Measurements from ENCODE around the gene ENOX2.
"Not testable (repeated sequence)": the region's sequence is repeated elsewhere in the genome, so short reads cannot be mapped to it uniquely, and the experiment has no call there.

ENOX2 gene

GRCh38 chrX:130828641-130829040 is 74.4 kb downstream of the ENOX2 start:
- DNase-seq (ENCODE audit: low read depth in 1 of 2, low spot score in 1 of 2) = no peak

DNA sequence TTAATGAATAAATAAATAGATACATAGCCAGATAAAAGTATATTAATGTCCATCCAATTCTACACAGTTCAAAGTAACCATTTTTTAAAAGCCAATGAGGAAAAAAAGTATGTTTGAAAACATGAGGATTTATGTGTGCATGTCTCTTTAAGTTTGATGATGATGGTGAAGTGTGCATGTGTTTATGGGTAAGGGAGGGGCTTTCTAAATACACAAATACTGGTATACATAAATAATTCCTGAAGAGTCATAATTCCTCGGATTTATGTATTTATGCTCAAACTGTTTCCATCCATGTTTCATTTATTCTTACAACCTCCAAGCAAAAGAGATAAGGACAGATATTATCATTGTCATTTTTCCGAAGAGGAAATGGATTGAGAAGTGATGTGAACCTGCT is 75.4 kb downstream of the ENOX2 start:
- no peak for DNase-seq (ENCODE audit: low read depth in 1 of 2, low spot score in 1 of 2)

DNA sequence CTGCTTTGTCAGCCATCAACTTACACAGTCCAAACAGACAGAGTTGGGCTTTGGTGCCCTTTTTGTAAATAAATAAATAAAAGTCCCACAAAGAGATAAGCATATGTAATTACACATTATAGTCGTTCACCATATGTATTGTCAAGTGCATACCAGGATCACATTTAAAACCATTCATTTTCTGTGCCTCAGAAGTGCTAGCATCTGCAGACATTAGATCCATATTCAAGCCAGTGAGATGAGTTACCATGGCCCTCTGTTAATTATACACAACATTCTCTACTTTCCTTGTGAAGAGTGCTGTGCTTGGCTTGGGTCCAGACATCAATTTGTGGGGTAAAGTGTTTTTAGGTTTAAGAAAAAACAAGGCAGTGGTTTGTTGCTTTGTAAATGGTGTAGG is 76.8 kb downstream of the ENOX2 start:
- DNase-seq (ENCODE audit: low read depth in 1 of 2, low spot score in 1 of 2) = no peak

- DNase-seq (ENCODE audit: low read depth in 1 of 2, low spot score in 1 of 2) = no peak
Measured at GRCh38 chrX:130825525-130825924, 77.5 kb downstream of the ENOX2 start.

DNA sequence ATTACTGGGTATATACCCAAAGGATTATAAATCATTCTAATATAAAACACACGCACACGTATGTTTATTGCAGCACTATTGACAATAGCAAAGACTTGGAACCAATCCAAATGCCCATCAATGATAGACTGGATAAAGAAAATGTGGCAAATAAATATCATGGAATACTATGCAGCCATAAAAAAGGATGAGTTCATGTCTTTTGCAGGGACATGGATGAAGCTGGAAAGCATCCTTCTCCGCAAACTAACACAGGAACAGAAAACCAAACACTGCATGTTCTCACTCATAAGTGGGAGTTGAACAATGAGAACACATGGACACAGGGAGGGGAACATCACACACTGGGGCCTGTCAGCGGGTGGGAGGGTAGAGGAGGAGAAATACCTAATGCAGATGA is 83.6 kb downstream of the ENOX2 start:
- DNase-seq (ENCODE audit: low read depth in 1 of 2, low spot score in 1 of 2) = not testable (repeated sequence)

- DNase-seq (ENCODE audit: low read depth in 1 of 2, low spot score in 1 of 2) = not testable (repeated sequence)
Measured at GRCh38 chrX:130813932-130814331, 89.1 kb downstream of the ENOX2 start.

- no peak for DNase-seq (ENCODE audit: low read depth in 1 of 2, low spot score in 1 of 2)
Measured at GRCh38 chrX:130810561-130810960, 92.4 kb downstream of the ENOX2 start.

- DNase-seq (ENCODE audit: low read depth in 1 of 2, low spot score in 1 of 2) = no peak
Measured at GRCh38 chrX:130805903-130806302, 97.1 kb downstream of the ENOX2 start.

DNA sequence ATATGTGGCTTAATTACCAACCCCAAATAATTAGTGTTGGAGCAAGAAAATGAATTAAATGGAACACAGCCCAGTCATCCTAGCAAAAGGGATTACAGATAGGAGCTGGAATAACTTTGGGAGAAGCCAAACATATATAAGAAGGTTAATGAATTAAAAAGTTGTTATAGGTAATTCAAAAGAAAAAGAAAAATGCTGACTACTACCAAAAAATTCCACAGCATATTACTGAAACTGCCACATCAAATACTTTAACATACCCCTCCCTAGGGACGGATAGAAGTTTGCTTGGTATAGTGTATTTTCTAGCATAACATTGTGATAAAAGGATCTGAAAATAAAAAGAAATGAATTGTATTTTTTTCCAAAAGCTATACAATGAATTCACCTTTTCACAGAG is 99.5 kb downstream of the ENOX2 start:
- DNase-seq (ENCODE audit: low read depth in 1 of 2, low spot score in 1 of 2) = no peak

GRCh38 chrX:130801901-130802300 is 101.1 kb downstream of the ENOX2 start:
- no peak for DNase-seq (ENCODE audit: low read depth in 1 of 2, low spot score in 1 of 2)

- DNase-seq (ENCODE audit: low read depth in 1 of 2, low spot score in 1 of 2) = no peak
Measured at GRCh38 chrX:130799393-130799792, 103.6 kb downstream of the ENOX2 start.

DNA sequence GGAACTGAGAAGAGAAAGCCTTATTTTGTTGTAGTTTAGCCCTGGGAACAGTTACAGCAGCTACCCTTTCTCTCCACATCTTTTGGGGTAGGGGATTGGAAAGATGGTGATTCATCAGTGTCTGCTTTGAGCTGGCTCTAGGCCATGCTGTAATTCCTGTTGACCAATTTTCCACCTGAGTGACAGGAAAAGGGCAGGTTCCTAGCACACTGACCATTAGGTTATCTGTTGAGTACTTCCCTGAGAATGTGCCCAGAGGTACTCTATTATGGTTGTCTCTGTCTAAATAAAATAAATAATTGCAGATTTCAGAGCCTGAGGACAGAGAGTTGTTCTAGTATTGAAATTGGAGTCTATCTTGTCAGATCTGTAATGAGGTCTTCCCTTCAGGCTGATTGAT is 109.0 kb downstream of the ENOX2 start:
- DNase-seq (ENCODE audit: low read depth in 1 of 2, low spot score in 1 of 2) = no peak

DNA sequence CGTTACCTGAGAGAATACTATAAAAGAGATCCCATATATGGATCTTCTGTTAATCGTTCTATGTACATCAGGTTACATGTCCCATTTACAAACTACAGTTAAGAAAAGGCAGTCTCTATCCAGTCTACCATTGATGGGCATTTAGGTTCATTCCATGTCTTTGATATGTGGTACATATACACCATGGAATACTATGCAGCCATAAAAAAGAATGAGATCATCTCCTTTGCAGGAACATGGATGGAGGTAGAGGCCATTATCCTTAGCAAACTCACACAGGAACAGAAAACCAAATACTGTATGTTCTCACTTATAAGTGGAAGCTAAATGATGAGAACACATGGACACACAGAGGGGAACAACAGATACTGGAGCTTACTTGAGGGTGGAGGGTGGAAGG is 111.1 kb downstream of the ENOX2 start:
- DNase-seq (ENCODE audit: low read depth in 1 of 2, low spot score in 1 of 2) = not testable (repeated sequence)

GRCh38 chrX:130789793-130790192 is 113.2 kb downstream of the ENOX2 start:
- DNase-seq (ENCODE audit: low read depth in 1 of 2, low spot score in 1 of 2) = no peak

GRCh38 chrX:130788786-130789581 is 114.0 kb downstream of the ENOX2 start:
- no peak for DNase-seq (ENCODE audit: low read depth in 1 of 2, low spot score in 1 of 2)

- DNase-seq (ENCODE audit: low read depth in 1 of 2, low spot score in 1 of 2) = no peak
Measured at GRCh38 chrX:130786030-130786429, 117.0 kb downstream of the ENOX2 start.

GRCh38 chrX:130778773-130779172 is 124.2 kb downstream of the ENOX2 start:
- DNase-seq (ENCODE audit: low read depth in 1 of 2, low spot score in 1 of 2) = no peak

DNA sequence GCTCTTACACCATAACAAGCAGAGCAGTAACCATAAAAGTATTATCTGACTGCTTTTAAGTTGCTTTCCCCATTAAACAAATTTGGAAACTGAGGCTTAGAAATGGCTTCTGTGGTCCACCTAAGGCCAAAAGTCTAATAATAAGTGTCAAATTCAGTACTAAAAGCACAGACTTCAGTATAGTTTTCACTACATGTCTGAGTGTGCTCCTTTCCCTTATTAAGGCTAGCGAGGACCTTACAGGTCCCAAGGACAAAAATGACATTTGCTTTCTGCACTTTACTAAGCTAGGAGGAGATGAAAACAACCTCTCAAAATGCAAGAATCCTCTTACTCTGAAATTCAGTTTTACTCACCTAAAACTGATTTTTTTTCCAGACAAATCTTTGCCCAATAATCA is 127.2 kb downstream of the ENOX2 start:
- DNase-seq (ENCODE audit: low read depth in 1 of 2, low spot score in 1 of 2) = no peak

DNA sequence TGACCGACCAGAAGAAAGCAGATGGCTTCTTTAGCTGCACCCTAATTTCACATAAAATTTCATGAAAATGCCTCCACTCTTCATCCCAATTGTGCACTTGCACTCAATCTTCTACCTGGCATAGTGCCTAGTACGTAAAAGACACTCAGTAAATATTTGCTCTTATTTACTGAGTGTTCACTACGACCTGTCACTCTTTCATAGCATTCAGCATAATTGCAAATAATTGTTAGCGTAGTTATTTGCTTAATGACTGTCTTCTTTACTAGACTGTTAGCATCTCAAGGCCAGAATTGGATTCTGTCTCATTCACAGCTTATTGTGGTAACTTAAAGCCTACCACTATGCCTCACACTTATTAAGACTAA is 130.2 kb downstream of the ENOX2 start:
- no peak for DNase-seq (ENCODE audit: low read depth in 1 of 2, low spot score in 1 of 2)

- no peak for DNase-seq (ENCODE audit: low read depth in 1 of 2, low spot score in 1 of 2)
Measured at GRCh38 chrX:130772105-130772775, 130.8 kb downstream of the ENOX2 start.

- no peak for DNase-seq (ENCODE audit: low read depth in 1 of 2, low spot score in 1 of 2)
Measured at GRCh38 chrX:130771648-130772047, 131.4 kb downstream of the ENOX2 start.

- no peak for DNase-seq (ENCODE audit: low read depth in 1 of 2, low spot score in 1 of 2)
Measured at GRCh38 chrX:130771230-130771629, 131.8 kb downstream of the ENOX2 start.

DNA sequence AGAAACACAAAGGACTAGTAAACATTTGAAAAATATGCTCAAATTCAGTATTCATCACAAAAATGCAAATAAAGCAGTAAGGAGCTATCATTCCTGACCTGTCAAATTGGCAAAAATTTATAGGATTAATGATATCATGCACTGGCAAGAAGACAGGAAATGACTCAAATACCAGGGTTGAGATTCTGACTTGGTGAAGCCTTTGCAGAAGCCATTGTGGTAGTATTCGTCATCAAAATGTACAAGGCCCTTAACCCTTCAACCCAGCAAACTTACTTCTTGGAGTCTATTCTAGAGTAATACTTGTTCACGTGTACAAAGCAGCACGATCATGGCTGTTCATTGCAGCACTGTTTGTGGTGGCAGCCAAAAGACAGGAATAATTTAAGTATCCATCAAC is 132.4 kb downstream of the ENOX2 start:
- no peak for DNase-seq (ENCODE audit: low read depth in 1 of 2, low spot score in 1 of 2)
